PC-9 (cell line): ENCODE measurements around the gene FBXO34.
"Not testable (repeated sequence)": the region's sequence is repeated elsewhere in the genome, so short reads cannot be mapped to it uniquely, and the experiment has no call there.

Experiments used
- EZH2 ChIP-seq: fragments of 200-600 bp; sonication (generic); IDR thresholded peaks from 2 replicates; pipeline ENCODE4 v1.8.0; 2017; ENCODE audit warnings: antibody characterized with exemption, low read depth
- TF ChIP-seq, protein P1 (sequence below): fragments of 200-600 bp; sonication (generic); conservative IDR thresholded peaks from 2 replicates; pipeline ENCODE4 v1.6.1; 2017; ENCODE audit warnings: mixed run types, antibody characterized with exemption, mild to moderate bottlenecking, moderate library complexity

DNA sequence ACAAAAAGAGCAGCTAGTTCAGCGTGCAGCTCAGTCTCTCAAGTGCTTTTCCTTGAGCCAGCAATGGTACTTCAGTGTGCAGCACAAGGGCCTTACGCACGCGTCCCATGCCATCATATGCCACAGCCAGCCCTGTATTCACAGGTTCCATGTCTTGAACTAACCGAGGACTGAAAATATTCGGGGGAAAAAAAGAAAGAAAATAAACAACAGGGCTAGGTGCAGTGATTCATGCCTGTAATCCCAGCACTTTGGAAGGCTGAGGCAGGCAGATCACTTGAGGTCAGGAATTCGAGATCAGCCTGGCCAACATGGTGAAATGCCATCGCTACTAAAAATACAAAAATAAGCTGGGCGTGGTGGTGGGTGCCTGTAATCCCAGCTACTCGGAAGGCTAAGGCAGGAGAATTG lies 111.8 kb downstream of the FBXO34 start:
- TF ChIP-seq, protein P1, sequence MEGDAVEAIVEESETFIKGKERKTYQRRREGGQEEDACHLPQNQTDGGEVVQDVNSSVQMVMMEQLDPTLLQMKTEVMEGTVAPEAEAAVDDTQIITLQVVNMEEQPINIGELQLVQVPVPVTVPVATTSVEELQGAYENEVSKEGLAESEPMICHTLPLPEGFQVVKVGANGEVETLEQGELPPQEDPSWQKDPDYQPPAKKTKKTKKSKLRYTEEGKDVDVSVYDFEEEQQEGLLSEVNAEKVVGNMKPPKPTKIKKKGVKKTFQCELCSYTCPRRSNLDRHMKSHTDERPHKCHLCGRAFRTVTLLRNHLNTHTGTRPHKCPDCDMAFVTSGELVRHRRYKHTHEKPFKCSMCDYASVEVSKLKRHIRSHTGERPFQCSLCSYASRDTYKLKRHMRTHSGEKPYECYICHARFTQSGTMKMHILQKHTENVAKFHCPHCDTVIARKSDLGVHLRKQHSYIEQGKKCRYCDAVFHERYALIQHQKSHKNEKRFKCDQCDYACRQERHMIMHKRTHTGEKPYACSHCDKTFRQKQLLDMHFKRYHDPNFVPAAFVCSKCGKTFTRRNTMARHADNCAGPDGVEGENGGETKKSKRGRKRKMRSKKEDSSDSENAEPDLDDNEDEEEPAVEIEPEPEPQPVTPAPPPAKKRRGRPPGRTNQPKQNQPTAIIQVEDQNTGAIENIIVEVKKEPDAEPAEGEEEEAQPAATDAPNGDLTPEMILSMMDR, result not testable (repeated sequence)
- TF ChIP-seq EZH2, result not testable (repeated sequence)
